GM21515 (cell line): Measurements from ENCODE around the gene ZBED1.
"Not testable (repeated sequence)": the region's sequence is repeated elsewhere in the genome, so short reads cannot be mapped to it uniquely, and the experiment has no call there.

ENCODE experiments used
- ATAC-seq: cut with Tn5 transposase; IDR thresholded peaks from one replicate; pipeline ENCODE4 v1.9.1; 2021; ENCODE audit not compliant: unreplicated experiment

Gene ZBED1

DNA sequence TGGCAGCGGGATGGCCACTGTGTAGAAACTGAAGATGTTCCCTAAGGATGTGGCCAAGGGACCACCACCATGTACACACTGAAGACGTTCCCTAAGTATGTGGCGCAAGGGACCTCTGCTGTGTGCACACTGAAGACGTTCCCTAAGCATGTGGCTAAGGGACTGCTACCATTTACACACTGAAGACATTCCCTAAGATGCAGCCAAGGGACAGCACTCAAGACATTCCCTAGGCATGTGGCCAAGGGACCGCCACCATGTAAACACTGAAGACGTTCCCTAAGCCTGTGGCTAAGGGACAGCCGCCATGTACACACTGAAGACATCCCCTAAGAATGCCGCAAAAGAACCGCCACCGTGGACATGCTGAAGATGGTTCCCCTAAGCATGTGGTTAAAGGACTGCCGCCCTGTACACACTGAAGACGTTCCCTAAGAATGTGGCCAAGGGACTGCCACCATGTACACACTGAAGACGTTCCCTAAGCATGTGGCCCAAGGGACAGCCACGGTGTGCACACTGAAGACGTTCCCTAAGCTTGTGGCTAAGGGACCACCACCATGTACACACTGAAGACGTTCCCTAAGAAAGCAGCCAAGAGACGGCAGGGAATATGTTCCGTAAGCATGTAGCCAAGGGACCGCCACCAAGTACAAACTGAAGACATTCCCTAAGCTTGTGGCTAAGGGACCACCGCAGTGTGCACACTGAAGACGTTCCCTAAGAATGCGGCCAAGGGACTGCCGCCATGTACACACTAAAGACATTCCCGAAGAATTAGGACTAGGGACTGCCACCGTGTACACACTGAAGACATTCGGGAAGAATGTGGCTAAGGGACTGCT is 43.3 kb downstream of the ZBED1 start:
- ATAC-seq: no peak

DNA sequence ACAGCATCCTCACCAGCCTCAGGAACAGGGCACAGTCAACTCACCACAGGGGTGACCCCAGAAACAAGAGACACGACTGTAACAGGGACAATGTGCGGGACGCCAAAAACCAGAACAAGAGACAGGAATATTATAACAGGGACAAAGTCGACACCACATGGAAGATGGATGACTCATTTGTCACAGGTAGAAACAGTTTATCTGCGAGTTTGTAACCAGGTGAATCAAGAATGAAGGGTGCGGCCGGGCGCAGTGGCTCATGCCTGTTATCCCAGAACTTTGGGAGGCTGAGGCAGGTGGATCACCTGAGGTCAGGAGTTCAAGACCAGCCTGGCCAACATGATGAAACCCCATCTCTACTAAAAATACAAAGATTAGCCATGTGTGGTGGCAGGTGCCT is 44.7 kb downstream of the ZBED1 start:
- ATAC-seq: not testable (repeated sequence)

DNA sequence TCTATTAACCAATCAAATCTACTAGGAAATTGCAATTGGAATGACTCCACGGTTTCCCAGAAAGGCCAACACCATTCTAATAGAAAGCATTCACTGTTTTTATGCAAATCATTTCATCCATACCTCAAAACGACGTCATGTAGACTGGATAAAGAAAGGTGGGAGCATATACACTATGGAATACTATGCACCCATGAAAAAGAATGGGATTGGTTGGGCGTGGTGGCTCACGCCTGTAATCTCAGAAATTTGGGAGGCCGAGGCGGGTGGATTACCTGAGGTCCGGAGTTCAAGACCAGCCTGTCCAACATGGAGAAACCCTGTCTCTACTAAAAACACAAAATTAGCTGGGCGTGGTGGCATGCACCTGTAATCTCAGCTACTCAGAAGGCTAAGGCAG is 46.2 kb downstream of the ZBED1 start:
- not testable (repeated sequence) for ATAC-seq

DNA sequence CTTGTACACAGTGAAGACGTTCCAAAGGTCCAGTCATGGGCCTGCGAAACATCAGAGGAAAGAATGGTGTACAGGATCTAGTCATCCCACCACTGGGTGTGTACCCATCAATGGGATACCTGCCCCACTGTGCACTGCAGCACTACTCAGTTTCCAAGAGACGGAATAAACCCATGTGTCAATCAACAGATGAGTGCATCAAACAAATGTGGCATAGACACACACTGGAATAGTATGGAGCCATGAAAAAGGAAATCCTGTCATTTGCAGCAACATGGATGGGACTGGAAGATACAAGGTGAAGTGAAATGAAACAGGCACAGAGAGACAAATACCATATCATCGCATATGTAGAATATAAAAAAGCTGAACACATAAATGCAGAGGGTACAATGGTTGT is 48.0 kb downstream of the ZBED1 start:
- ATAC-seq: no peak

DNA sequence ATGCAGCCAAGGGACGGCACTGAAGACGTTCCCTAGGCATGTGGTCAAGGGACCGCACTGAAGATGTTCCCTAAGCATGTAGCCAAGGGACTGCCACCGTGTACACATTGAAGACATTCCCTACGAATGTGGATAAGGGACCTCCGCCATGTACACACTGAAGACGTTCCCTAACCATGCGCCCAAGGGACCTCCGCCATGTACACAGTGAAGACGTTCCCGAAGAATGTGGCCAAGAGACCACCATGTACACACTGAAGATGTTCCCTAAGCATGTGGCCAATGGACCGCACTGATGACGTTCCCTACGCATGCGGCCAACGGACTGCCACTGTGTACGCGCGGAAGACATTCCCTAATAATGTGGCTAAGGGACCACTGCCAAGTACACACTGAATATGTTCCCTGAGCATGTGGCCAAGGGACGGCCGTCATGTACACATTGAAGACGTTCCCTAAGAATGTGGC is 48.4 kb downstream of the ZBED1 start:
- no peak for ATAC-seq

DNA sequence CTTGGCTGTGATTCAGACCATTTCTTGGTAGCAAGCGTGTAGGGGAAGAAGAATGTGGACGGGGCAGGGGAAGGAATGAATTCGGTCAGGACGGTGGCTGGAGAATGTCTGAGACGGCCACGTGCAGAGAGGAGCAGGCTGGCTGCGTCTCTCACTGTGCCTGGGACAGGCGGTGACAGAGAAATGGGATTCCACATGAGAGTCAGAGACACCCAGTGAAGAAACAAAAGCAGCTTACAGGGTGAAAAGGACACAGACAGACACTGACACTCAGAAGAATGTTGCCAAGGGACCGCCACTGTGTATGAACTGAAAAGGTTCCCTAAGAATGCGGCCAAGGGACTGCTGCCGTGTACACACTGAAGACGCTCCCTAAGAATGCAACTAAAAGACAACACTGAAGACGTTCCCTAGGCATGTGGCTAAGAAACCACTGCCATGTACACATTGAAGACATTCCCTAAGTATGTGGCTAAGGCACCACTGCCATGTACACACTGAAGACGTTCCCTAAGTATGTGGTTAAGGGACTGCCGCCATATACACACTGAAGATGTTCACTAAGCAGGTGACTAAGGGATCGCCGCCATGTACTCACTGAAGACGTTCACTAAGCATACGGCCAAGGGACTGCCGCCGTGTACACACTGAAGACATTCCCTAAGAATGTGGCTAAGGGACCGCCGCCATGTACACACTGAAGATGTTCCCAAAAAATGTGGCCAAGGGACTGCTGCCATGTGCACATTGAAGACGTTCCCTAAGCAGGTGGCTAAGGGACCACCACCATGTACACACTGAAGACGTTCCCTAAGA is 49.1 kb downstream of the ZBED1 start:
- ATAC-seq: no peak

DNA sequence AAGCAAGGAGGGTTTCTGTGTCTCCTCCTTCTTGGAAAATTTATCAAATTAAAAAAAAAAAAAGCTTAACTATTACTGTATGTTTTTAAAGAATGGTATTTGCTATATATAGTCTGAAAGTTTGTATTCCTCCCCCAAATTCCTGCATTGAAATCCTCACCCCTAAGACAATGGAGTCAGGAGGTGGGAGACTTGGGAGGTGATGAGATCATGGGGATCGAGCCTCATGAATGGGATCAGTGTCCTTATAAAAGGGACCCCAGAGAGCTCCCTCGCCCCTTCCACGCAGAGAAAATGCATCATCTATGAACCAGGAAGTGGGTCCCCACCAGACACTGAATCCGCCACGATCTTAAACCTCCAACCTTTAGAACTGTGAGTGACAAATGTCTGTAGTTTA is 50.1 kb downstream of the ZBED1 start:
- ATAC-seq: no peak

DNA sequence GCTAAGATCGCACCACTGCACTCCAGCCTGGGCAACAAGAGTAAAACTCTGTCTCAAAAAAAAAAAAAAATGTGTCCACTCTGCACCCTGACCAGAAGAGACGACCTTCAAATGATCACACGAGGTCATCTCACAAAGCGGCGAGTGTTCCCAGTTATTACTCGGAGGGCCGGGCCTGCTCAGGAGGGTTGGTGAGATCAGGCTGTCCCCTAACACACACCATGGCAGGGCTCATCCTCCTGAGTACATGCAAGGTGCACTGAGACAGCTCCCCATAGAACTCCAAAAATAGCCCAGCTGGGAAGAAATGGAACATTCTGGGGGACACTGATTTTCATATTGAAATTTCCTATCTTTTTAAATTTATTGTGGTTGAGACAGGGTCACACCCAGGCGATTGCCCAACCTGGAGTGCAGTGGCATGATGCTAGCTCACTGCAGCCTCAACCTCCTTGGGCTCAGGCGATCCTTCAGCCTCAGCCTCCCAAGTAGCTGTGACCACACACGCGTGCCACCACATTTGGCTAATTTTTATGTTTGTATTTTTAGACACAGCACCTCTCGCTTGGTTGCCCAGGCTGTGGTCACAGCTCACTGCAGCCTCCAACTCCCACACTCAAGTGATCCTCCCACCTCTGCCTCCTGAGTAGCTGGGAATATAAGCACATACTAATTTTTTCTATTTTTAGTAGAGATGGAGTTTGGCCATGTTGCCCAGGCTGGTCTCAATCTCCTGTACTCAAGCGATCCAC is 51.5 kb downstream of the ZBED1 start:
- ATAC-seq: no peak

DNA sequence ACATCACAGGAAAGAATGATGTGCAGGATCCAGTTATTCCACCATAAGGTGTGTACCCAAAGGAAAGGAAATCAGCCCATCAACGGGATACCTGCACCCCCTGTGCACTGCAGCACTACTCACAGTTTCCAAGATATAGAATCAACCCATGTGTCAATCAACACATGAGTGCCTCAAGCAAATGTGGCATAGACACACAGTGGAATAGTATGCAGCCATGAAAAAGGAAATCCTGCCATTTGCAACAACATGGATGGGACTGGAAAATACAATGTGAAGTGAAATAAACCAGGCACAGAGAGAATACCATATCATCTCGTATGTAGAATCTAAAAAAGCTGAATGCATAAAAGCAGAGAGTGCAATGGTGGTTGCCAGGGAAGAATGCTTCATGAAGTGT is 53.3 kb downstream of the ZBED1 start:
- no peak for ATAC-seq

DNA sequence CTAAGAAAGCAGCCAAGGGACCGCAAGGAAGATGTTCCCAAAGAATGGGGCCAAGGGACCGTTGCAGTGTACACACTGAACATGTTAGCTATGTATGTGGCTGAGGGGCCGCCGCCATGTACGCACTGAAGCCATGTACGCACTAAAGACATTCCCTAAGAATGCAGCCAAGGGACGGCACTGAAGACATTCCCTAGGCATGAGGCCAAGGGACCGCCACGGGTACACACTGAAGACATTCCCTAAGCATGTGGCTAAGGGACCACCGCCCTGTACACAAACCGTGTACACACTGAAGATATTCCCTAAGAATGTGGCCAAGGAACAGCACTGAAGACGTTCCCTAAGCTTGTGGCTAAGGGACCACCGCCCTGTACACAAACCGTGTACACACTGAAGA is 54.0 kb downstream of the ZBED1 start:
- no peak for ATAC-seq

DNA sequence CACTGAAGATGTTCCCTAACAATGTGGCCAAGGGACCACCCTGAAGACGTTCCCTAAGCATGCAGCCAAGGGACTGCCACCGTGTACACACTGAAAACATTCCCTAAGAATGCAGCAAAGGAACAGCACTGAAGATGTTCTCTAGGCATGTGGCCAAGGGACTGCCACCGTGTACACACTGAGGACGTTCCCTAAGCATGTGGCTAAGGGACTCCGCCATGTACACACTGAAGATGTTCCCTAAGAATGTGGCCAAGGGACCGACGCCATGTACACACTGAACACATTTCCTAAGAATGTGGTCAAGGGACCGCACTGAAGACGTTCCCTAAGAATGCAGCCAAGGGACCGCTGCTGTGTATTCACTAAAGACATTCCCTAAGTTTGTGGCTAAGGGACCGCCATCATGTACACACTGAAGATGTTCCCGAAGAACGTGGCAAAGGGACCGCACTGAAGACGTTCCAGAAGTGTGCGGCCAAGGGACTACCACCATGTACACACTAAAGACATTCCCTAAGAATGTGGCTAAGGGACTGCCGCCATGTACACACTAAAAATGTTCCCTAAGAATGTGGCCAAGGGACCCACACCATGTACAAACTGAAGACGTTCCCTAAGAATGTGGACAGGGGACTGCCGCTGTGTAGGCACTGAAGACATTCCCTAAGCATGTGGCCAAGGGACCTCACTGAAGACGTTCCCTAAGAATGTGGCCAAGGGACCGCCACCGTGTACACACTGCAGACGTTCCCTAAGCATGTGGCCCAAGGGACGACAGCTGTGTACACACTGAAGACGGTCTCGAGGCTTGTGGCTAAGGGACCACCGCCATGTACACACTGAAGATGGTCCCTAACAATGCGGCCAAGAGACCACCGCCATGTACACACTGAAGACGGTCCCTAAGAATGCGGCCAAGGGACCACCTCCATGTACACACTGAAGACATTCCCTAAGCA is 54.8 kb downstream of the ZBED1 start:
- ATAC-seq: no peak

DNA sequence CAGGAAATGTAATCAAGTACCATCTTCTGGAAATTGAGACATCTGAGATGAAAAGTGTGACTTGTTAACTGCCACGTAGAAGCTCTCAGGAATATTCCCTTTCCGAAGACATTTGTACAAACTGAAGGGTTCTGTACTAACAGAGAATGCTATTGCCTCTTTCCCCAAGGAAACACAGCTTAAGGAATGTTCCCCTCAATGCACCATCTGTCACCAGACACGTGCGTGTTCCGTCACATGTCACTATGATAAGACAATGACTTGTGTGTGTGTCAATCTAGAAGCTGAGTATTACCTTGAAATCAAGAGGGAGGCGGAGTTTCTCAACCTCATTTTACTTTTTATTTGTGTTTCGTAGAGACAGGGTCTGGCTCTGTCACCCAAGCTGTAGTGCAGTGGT is 58.1 kb downstream of the ZBED1 start:
- ATAC-seq: no peak

DNA sequence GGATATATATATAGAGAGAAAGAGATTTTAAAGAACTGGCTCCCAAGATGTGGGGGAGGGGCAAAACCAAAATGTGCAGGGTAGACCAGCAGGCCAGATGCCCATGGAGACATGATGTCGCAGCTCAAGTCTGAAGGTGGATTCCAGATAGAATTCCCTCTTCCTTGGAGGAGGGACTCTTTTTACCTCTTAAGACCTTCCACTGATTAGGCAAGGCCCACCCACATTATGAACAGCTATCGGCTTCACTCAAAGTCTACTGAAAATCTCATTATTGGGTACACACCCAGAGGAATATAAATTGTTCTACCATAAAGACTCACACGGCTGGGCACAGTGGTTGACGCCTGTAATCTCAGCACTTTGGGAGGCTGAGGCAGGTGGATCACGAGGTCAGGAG is 59.3 kb downstream of the ZBED1 start:
- ATAC-seq: no peak

DNA sequence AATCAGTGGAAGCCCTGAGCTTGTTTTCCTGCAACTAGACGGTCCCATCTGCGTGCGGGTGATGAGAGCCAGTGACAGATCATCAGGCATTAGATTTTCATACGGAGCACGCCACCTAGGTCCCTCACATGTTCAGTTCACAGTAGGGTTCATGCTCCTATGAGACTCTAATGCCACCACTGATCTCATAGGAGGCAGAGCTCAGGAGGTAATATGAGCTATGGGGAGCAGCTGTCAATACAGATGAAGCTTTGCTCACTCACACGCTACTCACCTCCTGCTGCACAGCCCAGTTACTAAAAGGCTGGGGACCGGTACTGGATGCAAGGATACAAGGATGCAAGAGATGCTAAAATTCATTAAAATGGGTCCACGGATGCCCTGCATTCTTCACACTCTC is 61.2 kb downstream of the ZBED1 start:
- no peak for ATAC-seq
